ENCODE measurements around the gene PARD3B. TPM values are rescaled to one million over a fixed set of nuclear protein-coding genes. Genes with fewer than 3 reads are reported as not detected.

The PARD3B gene
- total RNA-seq, 2 experiments from 2014 or later, result 0.11 to 0.88 TPM

DNA sequence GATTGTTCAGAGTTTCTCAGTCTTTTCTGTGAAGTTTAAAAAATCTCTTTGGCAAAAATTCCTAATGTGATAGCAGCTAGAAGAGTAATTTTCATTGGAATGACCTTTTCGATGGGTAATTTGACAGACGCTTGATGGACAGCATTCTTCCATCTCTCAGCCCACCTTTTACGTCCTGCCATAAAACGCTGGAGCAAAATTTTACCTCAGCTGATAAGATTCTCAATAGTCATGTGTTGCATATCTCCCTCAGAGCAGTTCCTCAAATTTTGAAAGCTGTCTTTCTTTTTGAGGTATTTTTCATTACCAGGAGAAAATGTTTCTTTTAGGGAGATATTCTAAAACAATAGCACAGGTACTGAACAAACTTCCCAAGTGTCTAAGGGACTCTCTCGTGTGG lies 441.4 kb downstream of the PARD3B start:
- CTCF ChIA-PET, result no interaction called here
- TF ChIP-seq, protein P1, sequence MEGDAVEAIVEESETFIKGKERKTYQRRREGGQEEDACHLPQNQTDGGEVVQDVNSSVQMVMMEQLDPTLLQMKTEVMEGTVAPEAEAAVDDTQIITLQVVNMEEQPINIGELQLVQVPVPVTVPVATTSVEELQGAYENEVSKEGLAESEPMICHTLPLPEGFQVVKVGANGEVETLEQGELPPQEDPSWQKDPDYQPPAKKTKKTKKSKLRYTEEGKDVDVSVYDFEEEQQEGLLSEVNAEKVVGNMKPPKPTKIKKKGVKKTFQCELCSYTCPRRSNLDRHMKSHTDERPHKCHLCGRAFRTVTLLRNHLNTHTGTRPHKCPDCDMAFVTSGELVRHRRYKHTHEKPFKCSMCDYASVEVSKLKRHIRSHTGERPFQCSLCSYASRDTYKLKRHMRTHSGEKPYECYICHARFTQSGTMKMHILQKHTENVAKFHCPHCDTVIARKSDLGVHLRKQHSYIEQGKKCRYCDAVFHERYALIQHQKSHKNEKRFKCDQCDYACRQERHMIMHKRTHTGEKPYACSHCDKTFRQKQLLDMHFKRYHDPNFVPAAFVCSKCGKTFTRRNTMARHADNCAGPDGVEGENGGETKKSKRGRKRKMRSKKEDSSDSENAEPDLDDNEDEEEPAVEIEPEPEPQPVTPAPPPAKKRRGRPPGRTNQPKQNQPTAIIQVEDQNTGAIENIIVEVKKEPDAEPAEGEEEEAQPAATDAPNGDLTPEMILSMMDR (IDR thresholded peaks at IDR 0.05), result no peak
- DNase-seq, result no peak
- no peak overlapping the region for H3K27ac Mint-ChIP-seq
- intact Hi-C loops (cut with micrococcal nuclease), result no loop called here
- no peak for ATAC-seq
- no peaks in the 10 kb centered on the region for H3K36me3 Mint-ChIP-seq (ENCODE audit: low read depth)
- H3K9me3 Mint-ChIP-seq, result peaks cover 1% of the 10 kb centered on the region
- POLR2A ChIA-PET, result no interaction called here
- H3K4me1 Mint-ChIP-seq (ENCODE audit: low read depth), result peaks cover 7% of the 10 kb centered on the region
- H3K27me3 Mint-ChIP-seq, result no peaks in the 10 kb centered on the region
- H3K4me3 Mint-ChIP-seq, result no peak overlapping the region

DNA sequence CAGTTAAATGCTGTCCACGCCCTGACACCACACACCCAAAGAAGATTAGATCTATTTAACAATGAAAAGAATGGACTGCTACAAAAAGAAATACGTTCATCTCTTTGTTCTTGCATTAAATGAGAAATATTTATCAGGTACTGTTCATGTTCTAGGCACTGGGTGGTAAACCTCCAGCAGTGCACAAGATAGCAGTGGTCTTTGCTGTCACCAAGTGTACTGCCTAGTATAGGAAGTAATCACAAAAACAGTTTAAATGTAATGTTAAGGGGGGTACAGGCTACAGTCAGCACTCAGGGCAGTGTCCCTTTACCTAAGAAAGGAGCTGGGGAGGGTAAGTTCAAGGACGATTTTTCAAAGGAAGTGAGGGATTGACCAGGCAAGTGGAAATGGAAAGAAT lies 443.6 kb downstream of the PARD3B start:
- CTCF ChIA-PET, result no interaction called here
- DNase-seq (no peak), ATAC-seq (no peak)
- Mint-ChIP-seq H3K27ac (no peak overlapping the region), H3K27me3 (no peaks in the 10 kb centered on the region), H3K36me3 (ENCODE audit: low read depth) (no peaks in the 10 kb centered on the region), H3K4me3 (no peak overlapping the region), H3K9me3 (peaks cover 1% of the 10 kb centered on the region), H3K4me1 (ENCODE audit: low read depth) (no peaks in the 10 kb centered on the region)
- POLR2A ChIA-PET, result no interaction called here
- TF ChIP-seq, protein P1 (IDR thresholded peaks at IDR 0.05), result no peak
- intact Hi-C loops (cut with micrococcal nuclease), result no loop called here

DNA sequence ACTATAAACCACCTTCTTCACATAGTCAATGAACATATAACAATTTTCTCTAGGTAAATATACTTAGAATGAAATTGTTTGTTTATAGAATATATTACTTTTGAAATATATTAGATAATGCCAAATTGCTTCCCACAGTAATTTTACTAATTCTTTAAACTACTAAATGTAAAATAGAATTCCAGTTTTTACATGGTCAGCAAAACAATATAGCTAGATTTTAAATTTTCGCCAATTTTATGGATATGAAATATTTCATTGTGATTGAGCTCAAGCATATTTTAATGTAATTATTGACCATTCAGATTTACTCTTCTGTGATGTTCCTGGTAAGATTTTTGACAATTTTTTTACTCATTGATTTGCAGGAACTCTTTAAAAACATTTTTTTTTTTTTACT lies 444.6 kb downstream of the PARD3B start:
- ChIA-PET POLR2A (no interaction called here), CTCF (no interaction called here)
- Mint-ChIP-seq H3K4me3 (no peak overlapping the region), H3K36me3 (ENCODE audit: low read depth) (no peaks in the 10 kb centered on the region), H3K9me3 (peaks cover 1% of the 10 kb centered on the region), H3K27ac (no peak overlapping the region), H3K27me3 (no peaks in the 10 kb centered on the region), H3K4me1 (ENCODE audit: low read depth) (no peaks in the 10 kb centered on the region)
- ATAC-seq, result no peak
- TF ChIP-seq, protein P1 (IDR thresholded peaks at IDR 0.05), result no peak
- intact Hi-C loops (cut with micrococcal nuclease), result no loop called here
- DNase-seq, result no peak

DNA sequence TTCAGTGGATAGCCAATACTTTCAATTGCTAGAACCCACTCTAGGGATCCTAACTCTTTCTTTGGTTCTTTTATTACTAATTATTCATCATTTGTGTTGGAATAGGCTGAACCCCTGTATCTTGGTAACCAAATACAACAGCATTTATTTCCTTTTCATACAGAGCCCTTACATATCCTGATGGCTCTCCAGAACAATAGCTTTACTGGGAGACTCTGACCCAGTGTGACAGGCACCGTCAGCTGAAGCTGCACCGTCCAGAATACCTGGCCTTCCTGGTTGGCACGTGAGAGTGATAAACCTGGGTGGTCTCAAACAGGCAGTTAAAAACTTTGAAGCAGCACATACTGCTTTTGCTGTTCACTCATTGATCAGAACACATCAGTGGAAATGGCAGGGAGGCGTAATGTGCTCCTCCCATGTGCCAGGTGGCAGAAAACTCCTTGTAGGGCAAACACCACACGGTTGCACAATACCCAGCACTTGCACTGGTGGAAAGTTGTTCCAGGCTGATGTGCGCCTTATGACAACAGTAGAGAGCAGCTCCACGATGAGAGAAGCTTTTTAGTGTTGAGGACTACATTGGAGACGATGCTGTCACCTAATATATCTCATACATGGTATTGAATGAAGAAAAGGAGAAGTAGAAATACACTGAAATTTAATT lies 456.2 kb downstream of the PARD3B start:
- H3K9me3 Mint-ChIP-seq, result peaks cover 3% of the 10 kb centered on the region
- no peak for DNase-seq
- ChIA-PET CTCF (no interaction called here), POLR2A (no interaction called here)
- intact Hi-C loops (cut with micrococcal nuclease), result no loop called here
- no peaks in the 10 kb centered on the region for H3K27me3 Mint-ChIP-seq
- TF ChIP-seq, protein P1 (IDR thresholded peaks at IDR 0.05), result no peak
- H3K36me3 Mint-ChIP-seq (ENCODE audit: low read depth), result no peaks in the 10 kb centered on the region
- no peak overlapping the region for H3K27ac Mint-ChIP-seq
- ATAC-seq, result no peak
- peaks cover 8% of the 10 kb centered on the region for H3K4me1 Mint-ChIP-seq (ENCODE audit: low read depth)
- H3K4me3 Mint-ChIP-seq, result no peak overlapping the region

DNA sequence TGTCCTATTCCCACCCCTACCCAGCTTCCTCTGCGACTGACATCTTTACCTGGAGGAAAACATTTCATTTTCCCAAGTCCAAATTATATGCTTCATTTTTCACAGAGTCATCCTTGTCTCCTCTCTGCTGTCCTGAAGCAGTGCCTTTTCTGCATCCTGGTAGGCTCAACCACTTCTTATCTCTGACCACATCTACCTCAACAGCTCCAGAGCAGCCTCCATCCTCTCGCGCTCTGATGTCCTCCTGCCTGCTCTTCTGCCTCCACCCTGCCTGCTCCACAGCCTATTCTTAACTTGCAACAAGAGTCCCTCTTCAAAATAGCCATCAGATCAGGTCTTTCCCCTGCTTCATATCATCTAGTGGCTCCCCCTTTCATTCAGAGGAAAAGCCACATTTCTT lies 457.1 kb downstream of the PARD3B start:
- Mint-ChIP-seq H3K36me3 (ENCODE audit: low read depth) (no peaks in the 10 kb centered on the region), H3K27me3 (no peaks in the 10 kb centered on the region), H3K4me1 (ENCODE audit: low read depth) (peaks cover 8% of the 10 kb centered on the region), H3K9me3 (no peaks in the 10 kb centered on the region), H3K4me3 (no peak overlapping the region), H3K27ac (no peak overlapping the region)
- DNase-seq, result no peak
- ATAC-seq, result peak; percentile 53
- intact Hi-C loops (cut with micrococcal nuclease), result no loop called here
- POLR2A ChIA-PET, result no interaction called here
- CTCF ChIA-PET, result no interaction called here
- TF ChIP-seq, protein P1 (IDR thresholded peaks at IDR 0.05), result no peak
